ENCODE results near the gene MAP4K5.
"Not testable (repeated sequence)": the region's sequence is repeated elsewhere in the genome, so short reads cannot be mapped to it uniquely, and the experiment has no call there.

Gene MAP4K5

DNA sequence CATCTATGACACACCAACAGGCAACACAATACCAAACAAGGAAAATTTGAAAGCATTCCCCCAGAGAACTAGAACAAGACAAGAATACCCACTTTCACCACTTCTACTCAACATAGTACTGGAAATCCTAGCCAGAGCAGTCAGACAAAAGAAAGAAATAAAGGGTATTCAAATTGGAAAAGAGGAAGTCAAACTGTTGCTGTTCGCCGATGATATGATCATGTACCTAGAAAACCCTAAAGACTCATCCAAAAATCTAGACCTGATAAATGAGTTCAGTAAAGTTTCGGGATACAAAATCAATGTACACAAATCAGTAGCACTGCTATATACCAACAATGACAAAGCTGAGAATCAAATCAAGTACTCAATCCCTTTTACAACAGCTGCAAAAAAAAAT, 19.5 kb upstream of the MAP4K5 start:
- Histone ChIP-seq H3K9me3 (ENCODE audit: control insufficient read depth in 2 of 2, low read length in 2 of 2) (no peaks in the 10 kb centered on the region), H3K27me3 (ENCODE audit: control insufficient read depth in 2 of 2, insufficient read depth in 2 of 2, low read length in 2 of 2) (no peaks in the 10 kb centered on the region), H3K36me3 (ENCODE audit: control insufficient read depth in 2 of 2, insufficient read depth in 2 of 2, low read length in 2 of 2) (no peaks in the 10 kb centered on the region), H3K4me1 (ENCODE audit: control insufficient read depth in 2 of 2, insufficient read depth in 2 of 2, low read length in 2 of 2) (no peaks in the 10 kb centered on the region), H3K9ac (ENCODE audit: low read depth in 1 of 2, low read length in 2 of 2) (no peak overlapping the region), H3K4me3 (ENCODE audit: low read length in 2 of 2) (no peak overlapping the region), H3K27ac (ENCODE audit: low read depth in 2 of 2, low read length in 2 of 2) (no peak overlapping the region)

DNA sequence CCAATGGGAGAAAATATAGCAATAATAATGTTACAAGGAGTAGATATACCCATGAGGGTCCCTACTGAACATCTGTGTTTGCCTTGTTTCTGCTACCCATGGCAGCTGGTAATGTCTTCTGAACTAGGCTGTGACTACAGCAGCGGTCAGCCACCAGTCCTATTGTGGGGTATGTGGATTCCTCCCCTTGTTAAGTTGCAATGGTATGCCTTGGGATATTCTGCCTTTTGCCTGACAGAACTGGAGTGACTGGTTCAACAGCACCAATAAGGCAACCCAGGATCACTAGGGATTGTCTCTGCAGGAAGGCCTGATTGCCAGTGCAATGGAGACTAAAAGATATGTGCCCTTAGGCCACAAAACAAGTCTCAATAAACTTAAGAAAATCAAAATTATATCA, 17.9 kb upstream of the MAP4K5 start:
- Histone ChIP-seq H3K27me3 (ENCODE audit: control insufficient read depth in 2 of 2, insufficient read depth in 2 of 2, low read length in 2 of 2) (no peaks in the 10 kb centered on the region), H3K36me3 (ENCODE audit: control insufficient read depth in 2 of 2, insufficient read depth in 2 of 2, low read length in 2 of 2) (no peaks in the 10 kb centered on the region), H3K9ac (ENCODE audit: low read depth in 1 of 2, low read length in 2 of 2) (no peak overlapping the region), H3K9me3 (ENCODE audit: control insufficient read depth in 2 of 2, low read length in 2 of 2) (no peaks in the 10 kb centered on the region), H3K4me3 (ENCODE audit: low read length in 2 of 2) (no peak overlapping the region), H3K27ac (ENCODE audit: low read depth in 2 of 2, low read length in 2 of 2) (no peak overlapping the region), H3K4me1 (ENCODE audit: control insufficient read depth in 2 of 2, insufficient read depth in 2 of 2, low read length in 2 of 2) (no peaks in the 10 kb centered on the region)

DNA sequence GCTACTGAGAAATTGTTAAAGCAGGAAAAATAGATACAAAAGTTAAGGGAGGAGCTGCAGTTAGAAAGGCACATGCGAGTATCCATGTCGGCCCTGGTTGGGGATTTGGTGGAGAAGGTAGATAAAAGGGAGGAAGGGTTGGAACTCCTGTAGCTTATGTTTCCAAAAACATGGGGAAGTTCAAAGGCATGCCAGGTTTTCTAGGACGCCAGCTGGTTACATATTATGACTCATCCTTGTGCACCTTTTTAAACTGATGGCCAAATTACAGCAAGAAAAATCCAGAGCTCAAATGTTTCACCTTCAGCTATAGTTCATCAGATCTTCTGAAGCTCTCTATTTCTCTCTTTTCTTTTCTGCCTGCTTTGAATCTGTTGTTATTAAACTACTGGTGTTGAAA, 13.2 kb upstream of the MAP4K5 start:
- Histone ChIP-seq H3K27me3 (ENCODE audit: control insufficient read depth in 2 of 2, insufficient read depth in 2 of 2, low read length in 2 of 2) (no peaks in the 10 kb centered on the region), H3K9ac (ENCODE audit: low read depth in 1 of 2, low read length in 2 of 2) (no peak overlapping the region), H3K4me1 (ENCODE audit: control insufficient read depth in 2 of 2, insufficient read depth in 2 of 2, low read length in 2 of 2) (peaks cover 0 to 2% of the 10 kb centered on the region in 2 donors), H3K36me3 (ENCODE audit: control insufficient read depth in 2 of 2, insufficient read depth in 2 of 2, low read length in 2 of 2) (no peaks in the 10 kb centered on the region), H3K4me3 (ENCODE audit: low read length in 2 of 2) (no peak overlapping the region), H3K27ac (ENCODE audit: low read depth in 2 of 2, low read length in 2 of 2) (no peak overlapping the region), H3K9me3 (ENCODE audit: control insufficient read depth in 2 of 2, low read length in 2 of 2) (no peaks in the 10 kb centered on the region)

DNA sequence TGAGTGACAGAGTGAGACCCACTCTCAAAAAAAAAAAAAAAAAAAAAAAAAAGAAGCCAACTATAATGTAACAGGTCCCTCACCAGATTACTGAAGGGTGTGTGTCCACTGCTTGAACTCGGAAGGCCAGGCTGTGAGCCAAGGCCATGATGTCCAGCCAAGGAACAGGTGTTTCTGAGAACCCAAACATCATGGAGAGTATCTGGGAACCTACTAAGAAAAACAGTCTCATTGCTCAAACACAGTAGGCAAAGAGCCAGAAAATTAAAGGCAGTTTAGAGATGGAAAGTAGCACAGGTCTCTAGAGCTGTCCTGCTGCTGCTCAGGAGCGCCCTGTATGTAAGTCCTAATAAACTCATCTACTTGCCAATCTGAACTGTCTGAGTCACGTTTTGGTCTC, 12.5 kb upstream of the MAP4K5 start:
- H3K27ac ChIP-seq (ENCODE audit: low read depth in 2 of 2, low read length in 2 of 2), result no peak overlapping the region
- H3K9ac ChIP-seq (ENCODE audit: low read depth in 1 of 2, low read length in 2 of 2), result no peak overlapping the region
- peaks cover 0 to 2% of the 10 kb centered on the region in 2 donors for H3K4me1 ChIP-seq (ENCODE audit: control insufficient read depth in 2 of 2, insufficient read depth in 2 of 2, low read length in 2 of 2)
- no peak overlapping the region for H3K4me3 ChIP-seq (ENCODE audit: low read length in 2 of 2)
- no peaks in the 10 kb centered on the region for H3K9me3 ChIP-seq (ENCODE audit: control insufficient read depth in 2 of 2, low read length in 2 of 2)
- H3K27me3 ChIP-seq (ENCODE audit: control insufficient read depth in 2 of 2, insufficient read depth in 2 of 2, low read length in 2 of 2), result no peaks in the 10 kb centered on the region
- H3K36me3 ChIP-seq (ENCODE audit: control insufficient read depth in 2 of 2, insufficient read depth in 2 of 2, low read length in 2 of 2), result no peaks in the 10 kb centered on the region

DNA sequence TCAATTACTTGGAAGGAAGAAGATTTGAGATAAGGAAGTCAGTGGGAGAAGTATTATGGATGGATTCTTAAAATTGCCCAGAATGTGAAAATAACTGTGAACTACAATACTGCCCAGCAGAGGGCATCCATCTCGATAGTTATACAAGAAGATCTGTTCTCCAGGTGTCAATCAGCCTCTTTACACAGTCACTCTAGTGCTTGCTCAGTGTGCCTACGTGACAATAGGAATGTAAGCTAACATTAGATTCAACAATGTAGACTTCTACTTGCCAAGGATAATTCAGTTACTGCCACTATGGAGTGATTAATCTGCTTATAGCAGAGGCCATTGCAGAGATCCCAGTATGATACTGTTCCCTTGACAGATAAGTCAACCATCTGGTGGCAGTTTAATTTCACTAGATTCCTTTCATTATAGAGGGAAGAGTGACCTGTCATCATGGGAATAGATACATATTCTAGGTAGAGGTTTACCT, 10.6 kb upstream of the MAP4K5 start:
- peaks cover 0 to 2% of the 10 kb centered on the region in 2 donors for H3K4me1 ChIP-seq (ENCODE audit: control insufficient read depth in 2 of 2, insufficient read depth in 2 of 2, low read length in 2 of 2)
- H3K4me3 ChIP-seq (ENCODE audit: low read length in 2 of 2), result no peak overlapping the region
- H3K27me3 ChIP-seq (ENCODE audit: control insufficient read depth in 2 of 2, insufficient read depth in 2 of 2, low read length in 2 of 2), result no peaks in the 10 kb centered on the region
- no peaks in the 10 kb centered on the region for H3K9me3 ChIP-seq (ENCODE audit: control insufficient read depth in 2 of 2, low read length in 2 of 2)
- no peaks in the 10 kb centered on the region for H3K36me3 ChIP-seq (ENCODE audit: control insufficient read depth in 2 of 2, insufficient read depth in 2 of 2, low read length in 2 of 2)
- H3K9ac ChIP-seq (ENCODE audit: low read depth in 1 of 2, low read length in 2 of 2), result no peak overlapping the region
- no peak overlapping the region for H3K27ac ChIP-seq (ENCODE audit: low read depth in 2 of 2, low read length in 2 of 2)

DNA sequence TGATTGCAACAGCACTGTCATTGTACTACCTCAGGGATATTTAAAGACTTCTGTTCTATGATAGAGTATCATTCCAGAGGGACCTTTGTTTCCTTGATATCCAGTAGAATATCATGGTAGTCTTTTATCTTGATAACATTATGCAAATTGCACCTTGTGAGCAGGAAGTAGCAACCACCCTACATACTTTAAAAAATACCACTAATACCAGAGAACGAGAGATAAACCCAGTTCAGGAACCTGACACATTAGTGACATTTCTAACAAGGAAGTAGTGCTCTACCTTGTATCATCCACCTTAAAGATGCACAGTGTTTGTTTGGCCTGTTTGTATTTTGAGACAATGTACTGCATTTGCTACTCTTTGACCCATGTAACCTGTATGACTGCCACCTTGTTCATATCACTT, 8.8 kb upstream of the MAP4K5 start:
- peaks cover 0 to 2% of the 10 kb centered on the region in 2 donors for H3K4me1 ChIP-seq (ENCODE audit: control insufficient read depth in 2 of 2, insufficient read depth in 2 of 2, low read length in 2 of 2)
- no peaks in the 10 kb centered on the region for H3K36me3 ChIP-seq (ENCODE audit: control insufficient read depth in 2 of 2, insufficient read depth in 2 of 2, low read length in 2 of 2)
- no peaks in the 10 kb centered on the region for H3K27me3 ChIP-seq (ENCODE audit: control insufficient read depth in 2 of 2, insufficient read depth in 2 of 2, low read length in 2 of 2)
- no peak overlapping the region for H3K4me3 ChIP-seq (ENCODE audit: low read length in 2 of 2)
- no peak overlapping the region for H3K9ac ChIP-seq (ENCODE audit: low read depth in 1 of 2, low read length in 2 of 2)
- peak overlapping the region; percentile 19 to 26 for H3K27ac ChIP-seq (ENCODE audit: low read depth in 2 of 2, low read length in 2 of 2)
- H3K9me3 ChIP-seq (ENCODE audit: control insufficient read depth in 2 of 2, low read length in 2 of 2), result no peaks in the 10 kb centered on the region

DNA sequence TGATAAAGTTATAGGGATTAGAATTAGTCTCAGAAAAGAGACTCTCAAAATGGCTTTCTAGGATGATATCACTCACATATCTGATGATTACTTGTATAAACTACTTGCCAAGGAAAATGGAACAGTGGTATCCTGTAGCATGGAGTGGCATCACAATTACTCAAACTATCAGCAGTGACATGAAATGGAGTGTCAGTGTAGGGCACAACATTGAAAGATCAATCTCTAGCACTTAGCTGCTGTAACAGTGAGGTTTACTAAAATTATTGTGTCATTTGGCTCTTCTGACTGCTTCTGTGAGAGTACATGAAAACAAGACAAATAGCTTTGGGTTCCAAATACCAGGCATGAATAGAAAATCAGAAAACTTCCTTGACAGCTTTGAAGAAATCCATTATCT, 6.7 kb upstream of the MAP4K5 start:
- no peak overlapping the region for H3K4me3 ChIP-seq (ENCODE audit: low read length in 2 of 2)
- no peaks in the 10 kb centered on the region for H3K9me3 ChIP-seq (ENCODE audit: control insufficient read depth in 2 of 2, low read length in 2 of 2)

DNA sequence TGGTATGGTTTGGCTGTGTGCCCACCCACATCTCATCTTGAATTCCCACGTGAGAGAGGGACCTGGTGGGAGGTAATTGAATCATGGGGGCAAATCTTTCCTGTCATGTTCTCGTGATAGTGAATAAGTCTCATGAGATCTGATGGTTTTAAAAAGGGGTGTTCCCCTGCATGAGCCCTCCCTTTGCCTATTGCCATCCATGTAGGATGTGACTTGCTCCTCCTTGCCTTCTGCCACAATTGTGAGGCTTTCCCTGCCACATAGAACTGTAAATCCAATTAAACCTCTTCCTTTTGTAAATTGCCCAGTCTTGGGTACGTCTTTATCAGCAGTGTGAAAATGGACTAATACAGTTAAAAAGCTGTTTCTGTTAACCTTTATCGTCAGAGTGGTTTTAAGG, 5.7 kb upstream of the MAP4K5 start:
- not testable (repeated sequence) for H3K9ac ChIP-seq (ENCODE audit: low read depth in 1 of 2, low read length in 2 of 2); H3K9me3 ChIP-seq (ENCODE audit: control insufficient read depth in 2 of 2, low read length in 2 of 2); H3K4me1 ChIP-seq (ENCODE audit: control insufficient read depth in 2 of 2, insufficient read depth in 2 of 2, low read length in 2 of 2); H3K4me3 ChIP-seq (ENCODE audit: low read length in 2 of 2); H3K27ac ChIP-seq (ENCODE audit: low read depth in 2 of 2, low read length in 2 of 2); H3K36me3 ChIP-seq (ENCODE audit: control insufficient read depth in 2 of 2, insufficient read depth in 2 of 2, low read length in 2 of 2); H3K27me3 ChIP-seq (ENCODE audit: control insufficient read depth in 2 of 2, insufficient read depth in 2 of 2, low read length in 2 of 2)

More for the DNA sequence above, 6.7 kb upstream of the MAP4K5 start:
- Histone ChIP-seq H3K9ac (ENCODE audit: low read depth in 1 of 2, low read length in 2 of 2) (no peak overlapping the region), H3K4me1 (ENCODE audit: control insufficient read depth in 2 of 2, insufficient read depth in 2 of 2, low read length in 2 of 2) (peaks cover 0 to 2% of the 10 kb centered on the region in 2 donors), H3K27me3 (ENCODE audit: control insufficient read depth in 2 of 2, insufficient read depth in 2 of 2, low read length in 2 of 2) (no peaks in the 10 kb centered on the region), H3K27ac (ENCODE audit: low read depth in 2 of 2, low read length in 2 of 2) (no peak overlapping the region), H3K36me3 (ENCODE audit: control insufficient read depth in 2 of 2, insufficient read depth in 2 of 2, low read length in 2 of 2) (no peaks in the 10 kb centered on the region)

DNA sequence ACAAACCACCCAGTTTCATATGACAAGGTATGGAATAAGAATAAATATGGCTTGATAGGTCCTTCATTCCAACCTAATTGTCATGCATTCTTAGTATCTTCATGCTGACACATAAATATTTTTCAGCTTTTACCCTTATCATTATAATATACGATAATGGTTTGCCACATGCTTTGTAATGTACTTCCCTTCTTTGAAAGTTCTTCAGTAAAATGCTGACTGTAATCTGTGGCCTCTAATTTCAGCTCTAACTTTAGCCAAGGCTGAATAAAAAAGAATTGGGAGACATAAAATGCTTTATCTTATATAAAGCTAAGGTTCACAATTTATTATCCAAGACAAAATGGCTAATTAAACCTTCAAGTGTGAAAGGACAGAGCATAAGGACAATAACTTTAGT, 2.6 kb upstream of the MAP4K5 start:
- H3K27me3 ChIP-seq (ENCODE audit: control insufficient read depth in 2 of 2, insufficient read depth in 2 of 2, low read length in 2 of 2), result no peaks in the 10 kb centered on the region
- no peak overlapping the region for H3K27ac ChIP-seq (ENCODE audit: low read depth in 2 of 2, low read length in 2 of 2)
- H3K4me3 ChIP-seq (ENCODE audit: low read length in 2 of 2), result no peak overlapping the region
- H3K9ac ChIP-seq (ENCODE audit: low read depth in 1 of 2, low read length in 2 of 2), result no peak overlapping the region
- no peaks in the 10 kb centered on the region for H3K9me3 ChIP-seq (ENCODE audit: control insufficient read depth in 2 of 2, low read length in 2 of 2)
- H3K36me3 ChIP-seq (ENCODE audit: control insufficient read depth in 2 of 2, insufficient read depth in 2 of 2, low read length in 2 of 2), result no peaks in the 10 kb centered on the region
- peaks cover 4 to 18% of the 10 kb centered on the region in 2 donors for H3K4me1 ChIP-seq (ENCODE audit: control insufficient read depth in 2 of 2, insufficient read depth in 2 of 2, low read length in 2 of 2)

DNA sequence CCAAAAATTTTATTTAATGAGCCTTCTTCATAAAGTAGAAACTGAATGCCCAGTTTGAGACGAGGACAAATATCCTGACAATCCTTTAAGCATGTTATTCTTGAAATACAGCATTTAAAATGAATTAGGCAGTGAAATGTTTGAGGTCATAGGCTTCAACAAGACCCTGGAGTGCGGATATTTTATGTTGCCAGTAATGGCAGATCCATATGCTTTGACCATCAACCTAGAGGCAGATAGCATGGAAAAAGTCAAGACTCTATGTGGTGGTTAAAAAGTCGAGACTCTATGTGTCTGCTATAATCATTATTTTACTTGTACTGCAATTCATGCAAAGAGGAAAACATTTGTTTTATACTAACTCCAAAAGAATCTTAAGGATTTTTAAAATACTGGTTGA, 2.0 kb upstream of the MAP4K5 start:
- H3K27me3 ChIP-seq (ENCODE audit: control insufficient read depth in 2 of 2, insufficient read depth in 2 of 2, low read length in 2 of 2), result no peaks in the 10 kb centered on the region
- peaks cover 6 to 18% of the 10 kb centered on the region in 2 donors for H3K4me1 ChIP-seq (ENCODE audit: control insufficient read depth in 2 of 2, insufficient read depth in 2 of 2, low read length in 2 of 2)
- H3K27ac ChIP-seq (ENCODE audit: low read depth in 2 of 2, low read length in 2 of 2), result no peak overlapping the region
- H3K9ac ChIP-seq (ENCODE audit: low read depth in 1 of 2, low read length in 2 of 2), result no peak overlapping the region
- H3K9me3 ChIP-seq (ENCODE audit: control insufficient read depth in 2 of 2, low read length in 2 of 2), result no peaks in the 10 kb centered on the region
- H3K36me3 ChIP-seq (ENCODE audit: control insufficient read depth in 2 of 2, insufficient read depth in 2 of 2, low read length in 2 of 2), result no peaks in the 10 kb centered on the region
- H3K4me3 ChIP-seq (ENCODE audit: low read length in 2 of 2), result no peak overlapping the region

DNA sequence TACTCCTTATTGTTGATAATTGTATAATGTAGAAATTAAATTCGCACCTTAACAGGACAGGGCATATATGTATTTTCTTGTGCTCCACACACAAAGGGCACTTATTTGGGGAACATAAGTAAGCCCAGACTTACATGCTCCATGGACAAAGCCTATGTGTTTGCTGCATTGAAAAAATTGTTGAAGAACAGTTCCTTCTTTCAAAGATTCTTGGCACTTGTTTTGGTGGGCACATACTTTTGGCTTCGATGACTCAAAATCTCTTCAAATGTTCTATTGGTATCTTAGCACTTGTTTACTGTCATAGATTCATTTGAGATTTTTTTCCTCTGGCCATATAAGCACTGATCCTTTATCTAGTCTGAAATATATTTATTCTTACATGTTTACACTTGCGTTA, 1.4 kb upstream of the MAP4K5 start:
- Histone ChIP-seq H3K27me3 (ENCODE audit: control insufficient read depth in 2 of 2, insufficient read depth in 2 of 2, low read length in 2 of 2) (no peaks in the 10 kb centered on the region), H3K27ac (ENCODE audit: low read depth in 2 of 2, low read length in 2 of 2) (peak overlapping the region; percentile 91 to 93), H3K4me1 (ENCODE audit: control insufficient read depth in 2 of 2, insufficient read depth in 2 of 2, low read length in 2 of 2) (peaks cover 9 to 22% of the 10 kb centered on the region in 2 donors), H3K4me3 (ENCODE audit: low read length in 2 of 2) (peak overlapping the region; percentile 85 to 88), H3K36me3 (ENCODE audit: control insufficient read depth in 2 of 2, insufficient read depth in 2 of 2, low read length in 2 of 2) (no peaks in the 10 kb centered on the region), H3K9ac (ENCODE audit: low read depth in 1 of 2, low read length in 2 of 2) (peak overlapping the region in 1 of 2 donors; percentile 91), H3K9me3 (ENCODE audit: control insufficient read depth in 2 of 2, low read length in 2 of 2) (no peaks in the 10 kb centered on the region)

All from mucosa of rectum (tissue), 2 donors.